Limb (tissue), 2 donors: Measurements from ENCODE around the gene COA1.
A peak's percentile ranks its signal among the peaks of the same experiment; 100 is the strongest.
"Not testable (repeated sequence)": the region's sequence is repeated elsewhere in the genome, so short reads cannot be mapped to it uniquely, and the experiment has no call there.

ENCODE experiments used
- DNase-seq, 2 donors: peaks; one replicate each; pipeline ENCODE4 v3.0.0-alpha.2; 2016; ENCODE audit errors: extremely low spot score in 2 of 2

COA1 gene, protein sequence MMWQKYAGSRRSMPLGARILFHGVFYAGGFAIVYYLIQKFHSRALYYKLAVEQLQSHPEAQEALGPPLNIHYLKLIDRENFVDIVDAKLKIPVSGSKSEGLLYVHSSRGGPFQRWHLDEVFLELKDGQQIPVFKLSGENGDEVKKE

DNA sequence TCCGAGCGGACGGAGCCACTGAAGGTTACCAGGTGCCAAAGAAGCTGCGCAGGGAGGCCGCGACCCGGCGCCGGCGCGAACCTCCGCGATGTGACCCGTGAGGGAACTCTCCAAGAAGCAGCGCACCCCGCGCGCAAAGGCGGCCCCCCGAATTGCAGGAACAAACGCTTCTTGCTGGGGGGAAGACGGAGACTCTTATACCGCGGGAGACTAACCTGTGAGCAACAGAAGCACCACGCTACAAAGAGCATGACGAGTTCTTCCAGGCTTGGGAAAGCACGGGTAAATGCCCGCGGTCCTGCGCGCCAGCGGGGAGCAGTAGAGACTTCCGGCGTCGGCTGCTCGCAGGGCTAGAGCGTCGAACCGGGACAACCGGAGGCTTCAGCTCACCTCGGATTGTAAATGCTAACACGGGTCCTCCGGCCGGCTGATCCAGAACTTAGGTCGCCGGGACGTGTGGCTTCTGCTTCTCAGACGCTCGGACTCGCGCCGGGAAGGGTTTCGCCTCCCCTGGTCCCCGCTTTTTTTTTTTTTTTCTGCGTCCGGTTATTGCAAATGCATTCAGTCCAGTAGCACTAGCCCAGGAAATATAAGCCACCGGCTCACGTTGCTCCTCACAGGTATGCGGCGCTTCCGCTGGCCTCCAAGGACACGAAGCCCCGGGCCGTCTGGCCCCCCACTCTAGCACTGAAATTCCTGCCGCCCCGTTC, at the start of gene COA1:
Gene COA1, minus strand, starts transcription at position 310 of the 710 bp plus-strand sequence. CDS start 80,909 bp downstream, outside the sequence.
- DNase-seq, result peak; percentile 85 to 88

DNA sequence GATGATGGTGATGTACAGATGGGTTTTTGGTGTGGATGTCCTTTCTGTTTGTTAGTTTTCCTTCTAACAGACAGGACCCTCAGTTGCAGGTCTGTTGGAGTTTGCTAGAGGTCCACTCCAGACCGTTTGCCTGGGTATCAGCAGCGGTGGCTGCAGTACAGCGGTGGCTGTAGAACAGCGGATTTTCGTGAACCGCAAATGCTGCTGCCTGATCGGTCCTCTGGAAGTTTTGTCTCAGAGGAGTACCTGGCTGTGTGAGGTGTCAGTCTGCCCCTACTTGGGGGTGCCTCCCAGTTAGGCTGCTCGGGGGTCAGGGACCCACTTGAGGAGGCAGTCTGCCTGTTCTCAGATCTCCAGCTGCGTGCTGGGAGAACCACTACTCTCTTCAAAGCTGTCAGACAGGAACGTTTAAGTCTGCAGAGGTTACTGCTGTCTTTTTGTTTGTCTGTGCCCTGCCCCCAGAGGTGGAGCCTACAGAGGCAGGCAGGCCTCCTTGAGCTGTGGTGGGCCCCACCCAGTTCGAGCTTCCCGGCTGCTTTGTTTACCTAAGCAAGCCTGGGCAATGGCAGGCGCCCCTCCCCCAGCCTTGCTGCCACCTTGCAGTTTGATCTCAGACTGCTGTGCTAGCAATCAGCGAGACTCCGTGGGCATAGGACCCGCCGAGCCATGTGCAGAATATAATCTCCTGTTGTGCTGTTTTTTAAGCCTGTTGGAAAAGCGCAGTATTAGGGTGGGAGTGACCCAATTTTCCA, 49.1 kb upstream of the COA1 start:
- DNase-seq, result not testable (repeated sequence)

DNA sequence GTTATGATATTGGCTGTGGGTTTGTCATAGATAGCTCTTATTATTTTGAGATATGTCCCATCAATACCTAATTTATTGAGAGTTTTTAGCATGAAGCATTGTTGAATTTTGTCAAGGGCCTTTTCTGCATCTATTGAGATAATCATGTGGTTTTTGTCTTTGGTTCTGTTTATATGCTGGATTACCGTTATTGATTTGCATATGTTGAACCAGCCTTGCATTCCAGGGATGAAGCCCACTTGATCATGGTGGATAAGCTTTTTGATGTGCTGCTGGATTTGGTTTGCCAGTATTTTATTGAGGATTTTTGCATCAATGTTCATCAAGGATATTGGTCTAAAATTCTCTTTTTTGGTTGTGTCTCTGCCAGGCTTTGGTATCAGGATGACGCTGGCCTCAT, 45.9 kb upstream of the COA1 start:
- DNase-seq, result not testable (repeated sequence)

DNA sequence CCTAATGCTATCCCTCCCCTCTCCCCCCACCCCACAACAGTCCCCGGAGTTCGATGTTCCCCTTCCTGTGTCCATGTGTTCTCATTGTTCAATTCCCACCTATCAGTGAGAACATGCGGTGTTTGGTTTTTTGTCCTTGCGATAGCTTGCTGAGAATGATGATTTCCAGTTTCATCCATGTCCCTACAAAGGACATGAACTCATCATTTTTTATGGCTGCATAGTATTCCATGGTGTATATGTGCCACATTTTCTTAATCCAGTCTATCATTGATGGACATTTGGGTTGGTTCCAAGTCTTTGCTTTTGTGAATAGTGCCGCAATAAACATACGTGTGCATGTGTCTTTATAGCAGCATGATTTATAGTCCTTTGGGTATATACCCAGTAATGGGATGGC, 43.9 kb upstream of the COA1 start:
- not testable (repeated sequence) for DNase-seq

DNA sequence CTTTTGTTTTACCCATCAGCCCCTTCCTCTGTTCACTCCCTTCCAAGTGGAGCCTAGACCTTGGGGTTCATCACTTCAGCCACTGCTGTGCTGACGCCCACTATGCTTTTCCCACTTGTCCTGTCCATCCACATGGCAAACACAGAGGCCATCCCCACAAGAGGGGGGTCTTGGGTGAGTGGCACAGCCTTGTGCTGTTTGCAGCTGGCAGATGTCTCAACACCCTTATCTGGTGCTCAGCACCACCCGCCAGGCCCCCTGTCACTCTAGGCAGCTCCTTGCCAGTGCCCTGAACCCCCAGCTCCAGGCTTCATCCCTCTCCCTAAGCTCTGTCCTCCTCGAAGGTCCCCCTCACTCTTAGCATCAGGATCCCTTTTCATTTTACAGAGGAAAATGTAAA, 42.2 kb upstream of the COA1 start:
- no peak for DNase-seq

DNA sequence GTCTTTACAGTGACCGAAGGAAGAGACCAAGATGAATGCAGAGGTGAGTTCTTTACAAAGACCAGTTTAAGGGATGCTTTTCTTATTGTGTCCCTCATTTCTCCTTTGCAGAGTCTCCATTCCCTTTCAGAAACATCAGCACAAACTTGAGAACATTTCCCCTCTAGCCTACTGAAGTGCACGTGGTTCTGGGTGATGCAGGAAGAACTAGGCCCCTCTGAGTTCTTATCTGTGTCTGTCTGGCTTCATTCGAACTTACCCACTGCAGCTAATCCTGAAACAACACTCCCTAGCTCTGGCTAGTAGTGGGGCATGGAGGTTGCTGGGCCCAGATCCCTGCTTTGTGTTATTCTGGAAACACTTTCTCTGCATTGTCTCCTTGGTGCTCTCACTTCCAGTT, 41.8 kb upstream of the COA1 start:
- no peak for DNase-seq

DNA sequence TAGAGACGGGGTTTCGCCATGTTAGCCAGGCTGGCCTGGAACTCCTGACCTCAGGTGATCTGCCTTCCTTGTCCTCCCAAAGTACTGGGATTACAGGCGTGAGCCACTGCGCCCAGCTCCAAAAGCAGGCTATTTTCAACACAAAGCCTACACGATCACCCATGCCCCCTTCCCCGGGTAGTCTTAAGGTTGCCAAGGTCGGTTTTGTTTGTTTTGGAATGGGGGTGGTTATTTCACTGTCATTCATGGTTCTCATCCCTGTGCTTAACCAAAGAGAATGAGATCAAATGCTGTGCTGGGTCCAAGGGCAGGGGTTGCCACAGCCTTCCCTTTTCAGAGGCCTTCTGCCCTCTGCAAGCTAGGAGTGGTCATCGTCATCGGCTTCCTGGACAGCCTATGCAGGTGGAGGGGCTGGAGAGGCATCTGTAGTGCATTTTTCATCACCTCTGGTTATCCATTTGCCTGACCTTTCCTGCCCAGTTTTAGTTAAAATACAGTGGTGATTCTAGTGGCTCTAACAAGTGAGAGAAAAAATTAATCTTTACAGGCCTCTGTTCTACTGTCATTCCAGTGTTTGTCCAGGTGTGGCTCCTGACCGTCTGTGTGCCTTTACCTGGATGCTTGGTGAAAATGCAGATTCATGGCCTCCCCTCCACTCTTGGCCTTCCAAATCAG, 40.6 kb upstream of the COA1 start:
- no peak for DNase-seq

DNA sequence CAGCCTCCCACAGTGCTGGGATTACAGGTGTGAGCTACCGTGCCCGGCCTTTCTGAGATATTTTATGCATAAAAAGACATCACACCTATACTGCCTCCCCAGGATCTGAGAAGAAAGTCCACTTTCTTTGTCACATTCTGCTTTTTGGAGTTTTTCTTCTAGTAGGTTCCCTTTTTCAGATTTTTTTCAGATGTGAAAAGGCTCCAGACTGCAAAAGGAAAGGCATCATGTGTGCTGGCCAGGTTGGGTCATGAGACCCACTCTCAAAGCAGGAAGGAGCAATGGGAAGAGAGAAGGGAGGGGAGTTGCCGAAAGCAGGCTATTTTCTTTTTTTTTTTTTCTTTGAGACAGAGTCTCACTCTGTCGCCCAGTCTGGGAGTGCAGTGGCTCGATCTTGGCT, 40.0 kb upstream of the COA1 start:
- DNase-seq, result no peak

DNA sequence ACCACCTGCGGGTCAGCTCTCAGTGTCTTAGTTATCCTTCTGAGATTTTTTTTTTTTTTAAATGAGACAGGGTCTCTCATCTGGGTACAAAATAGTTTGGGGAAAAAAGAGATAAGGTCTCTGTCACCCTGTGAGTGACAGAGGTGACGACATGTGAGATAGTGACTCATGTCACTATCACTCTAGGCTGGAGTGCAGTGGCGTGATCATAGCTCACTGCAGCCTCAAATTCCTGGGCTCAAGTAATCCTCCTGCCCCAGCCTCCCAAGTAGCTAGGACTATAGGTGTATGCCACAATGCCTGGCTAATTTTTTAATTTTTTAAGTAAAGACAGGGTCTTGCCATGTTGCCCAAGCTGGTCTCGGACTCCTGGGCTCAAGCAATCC, 39.6 kb upstream of the COA1 start:
- DNase-seq, result no peak

DNA sequence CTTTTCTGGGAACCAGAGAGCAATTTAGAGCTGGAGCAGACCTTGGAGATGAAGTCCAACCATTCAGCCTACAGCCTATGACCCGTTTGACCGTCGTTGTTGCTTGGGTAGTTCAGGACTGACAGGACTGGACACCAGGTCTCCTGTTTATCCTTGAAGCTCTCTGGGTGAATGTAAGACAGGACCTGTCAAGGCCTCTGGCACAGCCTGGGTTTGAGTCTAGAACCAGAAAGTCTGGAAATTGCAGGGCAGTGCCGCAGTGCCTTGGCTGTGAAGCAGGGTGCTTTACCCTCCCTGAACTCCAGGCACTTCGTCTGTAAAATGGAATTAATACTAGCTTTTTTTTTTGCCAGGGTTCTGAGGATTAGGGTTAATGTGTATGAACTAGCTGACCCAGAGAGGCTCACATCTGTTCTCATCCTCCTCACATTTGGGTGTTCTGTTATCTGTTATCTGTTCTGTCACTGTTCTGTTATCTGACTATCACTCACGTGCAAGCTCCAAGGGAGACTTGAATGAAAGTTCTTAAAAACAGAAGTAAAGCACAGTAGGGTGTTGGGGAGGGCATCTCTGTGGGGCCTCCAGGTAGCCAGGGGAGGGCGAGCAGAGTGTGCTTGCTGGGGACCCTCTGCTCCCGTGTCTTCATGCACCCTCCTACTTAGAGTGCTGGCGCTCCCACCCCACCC, 39.0 kb upstream of the COA1 start:
- DNase-seq, result no peak

DNA sequence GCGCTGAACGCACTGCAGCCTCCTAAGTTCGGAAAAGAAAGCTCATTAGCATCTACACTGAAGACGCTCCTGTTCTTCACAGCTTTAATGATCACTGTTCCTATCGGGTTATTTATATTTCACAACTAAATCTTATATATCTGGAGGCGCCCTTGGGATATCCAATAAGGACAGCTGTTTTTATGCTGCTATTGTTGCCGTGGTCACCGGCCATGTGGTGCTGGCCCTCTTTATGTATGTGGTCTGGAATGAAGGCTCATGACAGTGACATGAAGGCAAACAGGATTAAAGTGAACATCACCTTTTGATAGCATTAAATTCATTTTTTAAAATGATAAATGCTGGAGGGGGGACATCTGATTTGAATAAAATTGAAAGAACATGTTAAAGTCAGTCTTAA, 38.0 kb upstream of the COA1 start:
- no peak for DNase-seq

DNA sequence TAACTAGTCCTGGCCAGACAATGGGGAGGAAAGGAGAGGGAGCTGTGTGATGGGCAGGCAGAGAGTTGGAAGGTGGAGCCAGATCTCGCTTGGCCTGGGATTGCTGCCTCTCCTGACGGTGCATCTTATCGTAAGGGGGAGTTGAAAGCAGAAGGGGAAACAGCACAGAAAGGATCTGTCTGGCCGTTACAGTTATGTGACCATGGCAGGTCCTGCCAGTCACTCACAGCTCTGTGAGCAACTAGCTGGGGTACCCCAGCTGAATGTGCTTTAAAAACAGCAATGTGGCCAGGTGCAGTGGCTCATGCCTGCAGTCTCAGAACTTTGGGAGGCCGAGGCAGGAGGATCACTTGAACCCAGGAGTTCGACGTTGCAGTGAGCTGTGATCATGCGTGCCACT, 37.2 kb upstream of the COA1 start:
- DNase-seq, result no peak

DNA sequence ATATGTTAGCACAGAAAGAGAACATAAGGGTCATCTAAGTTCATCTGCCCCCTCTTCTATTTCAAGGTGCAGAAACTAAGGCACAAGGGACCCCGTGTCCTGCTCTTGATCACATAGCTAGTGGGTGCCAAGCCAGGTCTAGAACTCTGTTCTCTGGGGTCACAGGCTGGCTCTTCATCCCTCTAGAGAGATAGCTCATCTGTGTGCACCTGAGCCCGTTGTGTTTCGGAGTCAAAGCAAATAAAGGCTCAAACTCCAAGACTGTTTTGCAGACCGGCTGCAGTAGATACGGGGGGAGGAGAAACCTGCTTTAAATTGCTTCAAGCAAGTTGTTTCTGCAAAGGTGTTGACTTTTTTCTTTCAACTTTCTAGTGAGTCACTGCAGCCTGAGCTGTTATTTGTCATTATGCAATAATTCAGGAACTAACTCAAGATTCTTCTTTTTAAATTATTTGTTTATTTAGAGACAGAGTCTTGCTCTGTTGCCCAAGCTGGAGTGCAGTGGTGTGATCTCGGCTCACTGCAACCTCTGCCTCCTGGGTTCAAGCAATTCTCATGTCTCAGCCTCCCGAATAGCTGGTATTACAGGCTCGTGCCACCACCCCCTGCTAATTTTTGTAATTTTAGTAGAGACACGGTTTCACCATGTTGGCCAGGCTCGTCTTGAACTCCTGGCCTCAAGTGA, 35.6 kb upstream of the COA1 start:
- no peak for DNase-seq

DNA sequence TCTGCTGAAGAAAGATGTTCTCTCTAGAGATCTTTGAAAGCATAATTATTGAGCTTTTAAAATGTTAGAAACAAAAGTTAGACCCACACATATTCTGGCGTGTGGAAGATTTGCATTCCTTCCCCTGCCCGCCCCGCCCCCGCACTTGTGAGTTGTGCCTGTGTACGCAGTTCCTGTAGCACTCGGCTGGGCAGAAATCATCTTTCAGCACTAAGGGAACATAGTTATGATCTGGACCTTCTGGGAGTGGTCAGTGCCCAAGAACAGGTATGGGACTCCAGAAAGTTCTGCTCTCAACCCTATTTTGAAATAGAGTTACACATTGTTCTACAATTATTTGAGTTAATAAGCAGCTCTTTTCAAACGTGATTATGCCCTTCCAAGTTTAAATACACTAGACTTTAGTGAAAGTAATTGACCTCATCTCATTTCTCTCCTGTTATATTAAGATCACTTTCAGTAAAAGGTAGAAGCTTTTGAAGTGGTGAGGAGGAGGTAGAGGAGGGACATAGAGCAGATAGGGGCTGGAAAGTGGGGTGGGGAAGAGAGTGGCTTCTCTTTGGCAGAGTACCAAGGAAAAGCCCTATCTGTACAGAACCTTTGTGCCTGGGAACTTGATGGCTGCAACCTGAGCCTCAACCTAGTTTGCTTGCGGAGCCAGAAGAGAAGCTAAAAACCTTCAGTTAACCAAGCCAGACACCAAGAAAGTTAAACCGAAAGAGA, 34.9 kb upstream of the COA1 start:
- DNase-seq, result no peak

DNA sequence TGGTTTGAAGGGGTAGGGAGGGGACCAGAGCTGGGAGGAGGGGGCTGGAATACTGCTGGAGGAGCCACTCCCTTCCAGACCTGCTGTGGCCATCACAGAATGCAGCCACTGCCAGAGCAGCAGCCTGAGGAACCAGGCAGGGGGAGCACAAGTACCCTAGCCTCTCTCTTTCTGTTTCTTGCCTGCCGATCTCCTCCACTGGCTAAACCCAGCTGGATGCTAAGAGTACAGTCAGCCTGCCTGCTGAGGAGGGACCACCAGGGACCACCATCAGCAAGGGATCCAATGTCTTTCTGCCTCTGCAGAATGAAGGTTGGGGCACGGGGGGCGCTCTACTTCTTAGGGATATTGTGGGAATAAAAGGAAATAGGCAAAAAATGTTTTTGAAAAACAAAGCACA, 33.9 kb upstream of the COA1 start:
- no peak for DNase-seq

DNA sequence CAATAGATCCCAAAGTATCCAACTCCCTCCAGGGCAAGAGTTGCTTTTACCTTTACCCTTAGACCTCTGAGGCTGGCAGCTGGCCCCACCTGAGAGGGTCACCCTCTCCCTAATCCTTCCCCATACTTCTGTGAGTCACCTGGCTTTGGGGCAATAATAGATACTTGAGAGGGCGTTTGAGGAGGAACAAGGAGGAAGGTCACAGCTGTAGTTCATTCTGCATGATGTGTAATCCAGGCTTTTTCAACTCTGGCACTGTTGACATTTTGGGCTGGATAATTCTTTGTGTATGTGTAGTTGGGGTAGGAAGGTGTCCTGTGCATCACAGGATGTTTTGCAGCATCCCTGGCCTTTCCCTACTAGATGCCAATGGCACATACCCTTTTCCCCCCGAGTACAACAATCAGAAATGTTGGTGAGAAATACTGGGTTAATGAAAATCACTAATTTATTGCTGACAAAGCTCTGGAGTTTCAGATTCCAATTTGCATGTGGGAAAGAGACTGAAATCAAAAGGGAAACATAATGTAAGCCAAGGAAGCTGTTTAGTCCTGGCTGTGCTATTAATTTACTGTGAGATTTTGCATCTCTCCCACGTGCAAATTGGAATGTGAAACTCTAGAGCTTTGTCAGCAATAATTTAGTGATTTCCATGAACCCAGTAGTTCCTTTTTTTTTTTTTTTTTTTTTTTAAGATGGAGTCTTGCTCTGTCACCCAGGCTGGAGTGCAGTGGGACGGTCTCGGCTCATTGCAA, 32.8 kb upstream of the COA1 start:
- no peak for DNase-seq

DNA sequence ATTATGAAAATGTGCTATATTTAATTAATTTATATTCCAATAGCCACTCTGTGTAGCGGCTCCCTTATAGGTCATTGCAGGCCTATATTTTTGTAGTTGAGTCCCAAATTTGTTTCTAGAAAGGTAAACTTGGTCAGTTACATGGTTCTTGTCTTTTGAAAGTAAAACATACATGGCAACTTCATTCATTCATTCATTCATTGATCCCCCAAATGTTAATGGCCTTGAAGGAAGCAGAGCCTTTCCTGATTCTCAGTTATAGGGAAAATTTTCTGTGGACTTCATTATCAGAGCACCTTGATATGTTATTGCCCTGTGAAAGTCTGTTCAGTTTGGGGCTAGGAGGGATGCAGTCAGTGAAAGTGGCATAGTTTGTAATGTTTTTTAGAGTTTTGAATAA, 32.1 kb upstream of the COA1 start:
- no peak for DNase-seq

DNA sequence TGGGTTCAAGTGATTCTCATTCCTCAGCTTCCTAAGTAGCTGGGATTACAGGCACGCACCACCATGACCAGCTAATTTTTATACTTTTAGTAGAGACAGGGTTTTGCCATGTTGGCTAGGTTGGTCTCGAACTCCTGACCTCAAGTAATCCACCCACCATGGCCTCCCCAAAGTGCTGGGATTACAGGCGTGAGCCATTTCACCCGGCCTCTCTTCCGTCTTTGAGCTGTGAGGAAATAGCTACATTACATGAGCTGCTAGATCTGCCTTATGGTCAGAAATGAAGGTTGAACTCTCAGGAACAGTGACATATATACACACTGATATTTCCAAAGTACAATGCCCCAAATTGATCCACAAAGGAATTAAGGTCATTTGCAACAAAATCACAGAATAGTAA, 31.5 kb upstream of the COA1 start:
- DNase-seq, result no peak

DNA sequence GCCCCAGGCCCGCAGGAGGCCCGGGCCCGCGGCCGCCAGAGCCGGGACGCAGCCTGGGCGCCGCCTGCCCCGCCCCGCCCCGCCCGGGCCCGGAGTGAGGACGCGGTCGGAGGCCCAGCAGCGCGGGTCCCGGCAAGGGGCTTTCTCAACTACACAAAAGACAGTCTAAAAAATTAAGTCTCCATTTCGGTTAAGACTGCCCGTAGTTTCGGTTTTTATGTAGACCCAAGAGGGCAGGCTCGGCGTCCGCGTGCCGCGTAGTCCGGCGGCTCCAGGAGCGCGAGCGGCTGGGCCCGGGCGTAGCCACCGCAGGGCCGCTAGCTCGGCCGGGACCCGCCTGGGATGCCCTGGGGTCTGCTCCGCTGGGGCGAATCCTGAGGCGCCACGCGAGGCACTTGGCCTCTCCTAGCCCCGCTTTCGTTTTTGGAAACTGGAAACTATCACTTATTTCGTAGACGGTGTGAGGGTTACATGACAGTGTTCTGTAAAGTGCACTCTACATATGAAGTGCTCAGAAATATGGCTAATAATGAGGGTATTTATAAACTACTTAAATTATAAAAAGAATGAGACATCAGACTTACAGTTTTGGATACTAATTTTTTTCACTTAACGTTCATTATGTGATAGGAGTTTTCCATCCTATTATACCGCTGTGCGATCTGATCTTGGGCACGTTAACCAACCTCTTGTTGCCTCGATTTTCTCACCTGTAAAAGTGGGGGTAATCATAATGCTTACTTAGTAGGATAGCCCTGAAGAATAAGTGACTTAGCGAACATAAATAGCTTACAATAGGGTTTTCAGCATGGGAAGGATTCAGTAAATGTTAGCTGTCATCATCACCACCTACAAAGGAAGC, 29.7 kb upstream of the COA1 start:
- DNase-seq, result peak in 1 of 2 donors; percentile 13
